A549 (cell line): ENCODE results near the gene CHRNB1.

ENCODE experiments used
- POLR2A ChIP-seq: IDR thresholded peaks from 2 replicates; pipeline ENCODE4 v1.6.1; 2012; ENCODE audit warnings: mild to moderate bottlenecking, low read length
- TP53 ChIP-seq: fragments of 250-450 bp; sonication (Bioruptor Pico); IDR thresholded peaks from 2 replicates; pipeline ENCODE4 v1.5.0; 2021; ENCODE audit warnings: mild to moderate bottlenecking, moderate library complexity

DNA sequence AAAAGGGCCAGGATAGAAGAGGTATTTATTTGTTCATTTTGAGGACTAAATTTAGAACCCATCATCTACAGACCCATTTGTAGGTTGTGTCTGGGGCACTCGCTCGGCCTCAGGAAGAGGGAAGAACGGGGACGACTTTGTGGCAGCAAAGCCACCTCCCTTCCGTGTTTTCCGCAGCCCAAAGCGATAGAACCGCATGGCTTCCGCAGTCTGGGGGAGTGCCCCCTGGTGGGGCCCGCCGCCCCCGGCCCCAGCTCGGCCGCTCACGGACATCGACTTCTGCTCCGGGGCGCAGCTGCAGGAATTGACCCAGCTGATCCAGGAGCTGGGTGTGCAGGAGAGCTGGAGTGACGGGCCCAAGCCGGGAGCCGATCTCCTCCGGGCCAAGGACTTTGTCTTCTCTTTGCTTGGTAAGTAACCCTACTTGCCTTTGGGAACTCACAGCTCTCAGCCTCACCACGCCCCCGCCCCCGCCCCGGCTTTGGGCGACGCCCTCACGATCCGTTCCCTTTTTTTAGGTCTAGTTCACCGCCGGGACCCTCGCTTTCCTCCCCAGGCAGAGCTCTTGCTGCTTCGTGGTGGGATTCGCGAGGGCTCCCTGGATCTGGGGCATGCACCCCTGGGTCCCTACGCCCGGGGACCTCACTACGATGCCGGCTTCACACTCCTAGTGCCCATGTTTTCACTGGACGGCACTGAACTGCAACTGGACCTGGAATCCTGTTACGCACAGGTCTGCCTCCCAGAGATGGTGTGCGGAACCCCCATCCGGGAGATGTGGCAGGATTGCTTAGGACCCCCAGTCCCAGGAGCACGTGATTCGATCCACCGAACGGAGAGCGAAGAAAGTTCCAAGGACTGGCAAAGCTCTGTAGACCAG, 8.9 kb upstream of the CHRNB1 start:
- TF ChIP-seq TP53 (CRISPR knock-in tag) (no peak), POLR2A (no peak)
